ENCODE results near the gene ZNF385A.
A peak's percentile ranks its signal among the peaks of the same experiment; 100 is the strongest.

Gene ZNF385A

GRCh38 chr12:54372113-54372806 lies 12.3 kb downstream of the ZNF385A start:
- DNase-seq, result no peak

GRCh38 chr12:54371328-54372112 lies 13.0 kb downstream of the ZNF385A start:
- DNase-seq, result no peak

- peak; percentile 83 for DNase-seq
These were observed 14.3 kb downstream of the ZNF385A start for GRCh38 chr12:54370171-54370730.

GRCh38 chr12:54369597-54370131 lies 14.9 kb downstream of the ZNF385A start:
- no peak for DNase-seq

GRCh38 chr12:54368709-54369596 lies 15.6 kb downstream of the ZNF385A start:
- DNase-seq, result peak; percentile 85

- no peak for DNase-seq
These were observed 16.4 kb downstream of the ZNF385A start for GRCh38 chr12:54368025-54368708.

- DNase-seq, result no peak
These were observed 20.1 kb downstream of the ZNF385A start, which contains the start of gene GPR84 for GRCh38 chr12:54364413-54364812. GPR84 (minus strand) TSS chr12:54364486; CDS start chr12:54363851, 635 bp downstream.

GRCh38 chr12:54363618-54364017 lies 20.9 kb downstream of the ZNF385A start:
- no peak for DNase-seq

GRCh38 chr12:54363047-54363446 lies 21.5 kb downstream of the ZNF385A start:
- no peak for DNase-seq

GRCh38 chr12:54360717-54361456 lies 23.6 kb downstream of the ZNF385A start:
- DNase-seq, result peak; percentile 76

GRCh38 chr12:54359762-54360351 lies 24.7 kb downstream of the ZNF385A start:
- DNase-seq, result no peak

GRCh38 chr12:54358945-54359761 lies 25.4 kb downstream of the ZNF385A start:
- peak; percentile 100 for DNase-seq

- DNase-seq, result no peak
These were observed 26.2 kb downstream of the ZNF385A start for GRCh38 chr12:54358191-54358944.

- no peak for DNase-seq
These were observed 26.9 kb downstream of the ZNF385A start for GRCh38 chr12:54357506-54358190.

GRCh38 chr12:54356951-54357356 lies 27.6 kb downstream of the ZNF385A start:
- DNase-seq, result no peak

- no peak for DNase-seq
These were observed 28.3 kb downstream of the ZNF385A start for GRCh38 chr12:54356228-54356627.

GRCh38 chr12:54355104-54355815 lies 29.3 kb downstream of the ZNF385A start:
- no peak for DNase-seq

Data from fibroblast of skin of back (primary cell).